Activated CD8-positive, alpha-beta T cell treated with anti-CD3 and anti-CD28 coated beads for 36 hours (primary cell): Measurements from ENCODE around the gene TMA7. TPM values are rescaled to one million over a fixed set of nuclear protein-coding genes. Genes with fewer than 3 reads are reported as not detected.

Experiments used
- ATAC-seq: fragments of 200-7000 bp; cut with Tn5 transposase; one replicate; pipeline ENCODE4 v1.10.0; 2021; ENCODE audit warnings: mild to moderate bottlenecking, moderate library complexity
- CTCF ChIA-PET: fragments of 350-600 bp; sonication (Branson Sonifier 250); formaldehyde crosslinking; loops from one replicate; lab custom pipeline; 2021; ENCODE audit warnings: antibody characterized with exemption; lab: Charles Lee
- POLR2A ChIA-PET: fragments of 350-600 bp; sonication (Branson Sonifier 250); formaldehyde crosslinking; loops from one replicate; lab custom pipeline; 2021; ENCODE audit warnings: antibody characterized with exemption; lab: Charles Lee
- DNase-seq: peaks from one replicate; pipeline ENCODE4 v3.0.0-alpha.2; 2020
- H3K27ac Mint-ChIP-seq: one replicate; pipeline ENCODE4 v1.8.0; 2021; ENCODE audit warnings: mild to moderate bottlenecking, mixed read lengths
- H3K27me3 Mint-ChIP-seq: one replicate; pipeline ENCODE4 v1.8.0; 2021; ENCODE audit warnings: mixed read lengths
- H3K36me3 Mint-ChIP-seq: one replicate; pipeline ENCODE4 v1.8.0; 2021; ENCODE audit warnings: low read depth, mixed read lengths
- H3K4me1 Mint-ChIP-seq: one replicate; pipeline ENCODE4 v1.8.0; 2021; ENCODE audit warnings: low read depth, mixed read lengths
- H3K4me3 Mint-ChIP-seq: one replicate; pipeline ENCODE4 v1.8.0; 2021; ENCODE audit warnings: mild to moderate bottlenecking, moderate library complexity, mixed read lengths
- H3K9me3 Mint-ChIP-seq: one replicate; pipeline ENCODE4 v1.8.0; 2021; ENCODE audit warnings: mixed read lengths
- intact Hi-C: fragments of 100-400 bp; cut with micrococcal nuclease; formaldehyde crosslinking; loops from one replicate; pipeline ENCODE4 v1.10.0; 2022
- total RNA-seq, 2 experiments: library from RNA; stranded (reverse); gene quantifications; one replicate each; pipeline ENCODE4 v1.2.3, GENCODE V29; 2021
- TF ChIP-seq, protein P1 (sequence below): fragments of 200-600 bp; IDR thresholded peaks from one replicate; pipeline ENCODE4 v1.8.0; 2022; ENCODE audit warnings: antibody characterized with exemption, mild to moderate bottlenecking

Gene TMA7
- total RNA-seq, 2 experiments from 2014 or later, result 312 to 334 TPM

DNA sequence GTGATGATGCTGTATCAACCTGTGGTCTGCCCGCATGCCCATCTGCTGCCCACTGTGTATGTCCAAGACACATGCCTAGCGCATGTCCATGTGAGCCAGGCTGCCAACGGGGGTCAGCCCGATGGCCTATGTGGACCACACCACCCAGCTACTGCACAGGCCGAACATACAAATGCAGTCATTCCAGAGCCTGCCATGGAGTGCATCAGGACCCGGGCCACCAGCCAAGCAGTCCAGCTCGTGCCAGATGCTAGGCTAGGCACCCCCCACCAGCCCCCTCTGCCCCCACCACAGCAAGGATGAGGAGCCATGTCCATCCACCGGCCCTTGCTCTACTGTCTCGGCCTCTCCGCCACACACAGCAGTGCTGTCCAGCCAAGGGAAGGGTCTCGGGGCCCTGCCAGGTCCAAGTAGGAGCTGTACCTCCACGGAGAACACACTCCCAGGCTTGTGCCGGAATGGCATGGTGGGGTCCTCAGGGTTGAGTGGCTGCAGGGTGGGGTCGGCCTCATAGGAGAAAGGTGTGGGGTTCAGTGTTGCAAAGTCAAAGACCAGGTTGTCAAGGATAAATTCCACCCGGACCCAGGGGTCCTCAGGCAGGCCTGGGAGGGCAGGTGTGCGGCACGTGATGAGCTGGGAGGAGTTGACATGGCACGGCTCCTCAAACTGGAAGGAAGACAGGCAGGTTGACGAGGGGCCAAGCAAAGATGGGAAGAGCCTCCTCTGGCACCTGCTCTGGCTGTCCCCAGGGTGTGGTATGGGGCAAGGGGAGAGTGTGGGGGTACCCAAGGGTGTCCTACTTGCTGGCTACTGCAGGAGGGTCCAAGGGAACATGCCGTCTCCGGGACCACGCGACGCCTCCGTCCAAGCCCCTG is 25.4 kb upstream of the TMA7 start:
- Mint-ChIP-seq H3K9me3 (no peaks in the 10 kb centered on the region), H3K27ac (no peak overlapping the region), H3K36me3 (no peaks in the 10 kb centered on the region), H3K27me3 (no peaks in the 10 kb centered on the region), H3K4me1 (no peaks in the 10 kb centered on the region), H3K4me3 (no peak overlapping the region)
- ATAC-seq, result no peak
- intact Hi-C loops, result no loop called here
- DNase-seq, result no peak
- TF ChIP-seq, protein P1, sequence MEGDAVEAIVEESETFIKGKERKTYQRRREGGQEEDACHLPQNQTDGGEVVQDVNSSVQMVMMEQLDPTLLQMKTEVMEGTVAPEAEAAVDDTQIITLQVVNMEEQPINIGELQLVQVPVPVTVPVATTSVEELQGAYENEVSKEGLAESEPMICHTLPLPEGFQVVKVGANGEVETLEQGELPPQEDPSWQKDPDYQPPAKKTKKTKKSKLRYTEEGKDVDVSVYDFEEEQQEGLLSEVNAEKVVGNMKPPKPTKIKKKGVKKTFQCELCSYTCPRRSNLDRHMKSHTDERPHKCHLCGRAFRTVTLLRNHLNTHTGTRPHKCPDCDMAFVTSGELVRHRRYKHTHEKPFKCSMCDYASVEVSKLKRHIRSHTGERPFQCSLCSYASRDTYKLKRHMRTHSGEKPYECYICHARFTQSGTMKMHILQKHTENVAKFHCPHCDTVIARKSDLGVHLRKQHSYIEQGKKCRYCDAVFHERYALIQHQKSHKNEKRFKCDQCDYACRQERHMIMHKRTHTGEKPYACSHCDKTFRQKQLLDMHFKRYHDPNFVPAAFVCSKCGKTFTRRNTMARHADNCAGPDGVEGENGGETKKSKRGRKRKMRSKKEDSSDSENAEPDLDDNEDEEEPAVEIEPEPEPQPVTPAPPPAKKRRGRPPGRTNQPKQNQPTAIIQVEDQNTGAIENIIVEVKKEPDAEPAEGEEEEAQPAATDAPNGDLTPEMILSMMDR, result no peak
- ChIA-PET CTCF (interaction anchor here (0.7 to 1.6 kb wide), 4 partner anchors 14 to 221 kb away, joined by 3 to 9 read pairs (median 5); partner anchors contain the start of gene SLC26A6), POLR2A (interaction anchor here (0.6 kb wide), 2 partner anchors 31 to 279 kb away, joined by 3 to 9 read pairs; no protein-coding TSS in a partner anchor)

DNA sequence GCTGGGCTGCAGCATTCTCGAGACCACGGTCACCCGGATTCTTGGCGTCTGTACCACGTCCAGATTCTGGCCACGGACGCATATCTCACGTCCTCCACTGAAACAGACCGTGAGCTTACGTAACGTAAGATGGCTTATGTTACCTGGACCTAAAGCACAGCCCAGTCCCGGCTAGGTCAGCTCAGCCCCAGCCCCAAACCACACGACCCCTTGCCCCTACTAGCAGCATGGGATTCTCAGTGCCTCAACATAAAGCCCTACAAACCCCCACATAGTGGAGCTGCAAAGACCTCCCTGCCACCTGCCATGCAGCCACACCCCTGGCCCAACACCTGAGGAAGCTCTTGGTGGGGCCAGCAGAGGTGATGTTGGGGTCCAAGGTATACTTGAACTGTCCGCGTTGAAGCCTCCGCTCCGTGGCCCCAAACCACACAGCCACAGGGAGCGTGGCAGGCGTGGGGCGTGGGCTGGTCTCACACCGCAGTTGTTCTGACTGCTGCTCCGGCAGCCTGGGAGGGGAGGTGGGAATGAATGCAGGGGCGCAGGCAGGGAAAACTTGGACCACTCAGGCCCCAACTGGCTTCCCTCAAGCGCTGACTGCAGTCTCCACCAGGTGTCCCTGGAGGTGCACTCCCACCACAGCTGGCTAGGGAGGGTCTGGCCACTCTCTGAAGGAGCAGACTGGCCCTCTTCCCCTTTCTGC is 24.7 kb upstream of the TMA7 start:
- POLR2A ChIA-PET, result no interaction called here
- intact Hi-C loops, result no loop called here
- CTCF ChIA-PET, result interaction anchor here (0.7 to 1.6 kb wide), 4 partner anchors 15 to 220 kb away, joined by 3 to 9 read pairs (median 5); partner anchors contain the start of gene SLC26A6
- Mint-ChIP-seq H3K4me3 (no peak overlapping the region), H3K27me3 (no peaks in the 10 kb centered on the region), H3K36me3 (no peaks in the 10 kb centered on the region), H3K27ac (no peak overlapping the region), H3K4me1 (no peaks in the 10 kb centered on the region), H3K9me3 (no peaks in the 10 kb centered on the region)
- TF ChIP-seq, protein P1, result no peak
- no peak for DNase-seq
- ATAC-seq, result no peak

DNA sequence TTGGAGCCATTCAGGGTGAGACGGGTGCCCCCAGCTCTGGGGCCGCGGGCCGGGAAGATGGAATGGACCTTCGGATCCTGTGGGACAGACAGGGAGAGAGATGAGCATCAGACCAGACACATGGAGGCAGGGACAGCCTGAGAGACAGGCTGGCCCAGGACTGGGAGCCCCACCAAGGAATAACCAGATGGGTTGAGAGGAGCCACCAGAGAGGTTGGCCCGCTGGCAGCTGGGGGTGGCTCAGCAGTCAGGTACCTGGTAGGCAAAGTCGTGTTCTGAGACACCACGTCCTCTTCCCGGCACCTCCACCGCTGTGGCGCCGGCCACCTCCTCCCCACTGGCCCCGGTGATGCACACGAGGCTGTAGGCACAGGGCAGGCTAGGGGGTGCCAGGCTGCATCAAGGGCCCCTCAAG is 24.0 kb upstream of the TMA7 start:
- H3K27me3 Mint-ChIP-seq, result no peaks in the 10 kb centered on the region
- CTCF ChIA-PET, result interaction anchor here (4.4 kb wide), 1 partner anchor 20 kb away, joined by 27 read pairs; no protein-coding TSS in a partner anchor
- no peak for DNase-seq

DNA sequence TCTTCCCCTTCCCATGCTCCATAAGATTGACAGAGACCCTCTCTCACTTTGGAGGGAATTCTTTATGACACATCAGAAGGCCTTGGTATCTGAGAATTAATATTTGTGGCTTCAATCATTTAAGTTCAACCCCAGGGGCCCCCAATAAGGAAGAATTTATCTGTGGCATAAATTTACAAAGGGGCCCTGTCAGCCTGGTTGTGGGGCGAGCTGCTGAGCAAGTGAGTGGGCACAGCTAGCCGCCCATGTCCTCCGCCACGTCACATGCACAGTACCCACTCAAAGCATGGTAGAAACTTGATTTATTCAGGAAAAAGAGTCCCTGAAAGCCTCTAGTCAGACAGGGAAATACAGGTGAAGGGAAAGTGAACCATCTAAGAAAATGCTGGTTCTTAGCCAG is 23.5 kb upstream of the TMA7 start:
- CTCF ChIA-PET, result interaction anchor here (4.4 kb wide), 1 partner anchor 20 kb away, joined by 27 read pairs; no protein-coding TSS in a partner anchor
- POLR2A ChIA-PET, result interaction anchor here (0.6 kb wide), 1 partner anchor 18 kb away, joined by 3 read pairs; no protein-coding TSS in a partner anchor
- no peak for DNase-seq
- H3K9me3 Mint-ChIP-seq, result no peaks in the 10 kb centered on the region
- H3K4me1 Mint-ChIP-seq, result no peaks in the 10 kb centered on the region
- no peak overlapping the region for H3K27ac Mint-ChIP-seq
- no peaks in the 10 kb centered on the region for H3K36me3 Mint-ChIP-seq
- intact Hi-C loops, result no loop called here
- H3K4me3 Mint-ChIP-seq, result no peak overlapping the region
- ATAC-seq, result no peak
- H3K27me3 Mint-ChIP-seq, result no peaks in the 10 kb centered on the region
- TF ChIP-seq, protein P1, result no peak

More for the DNA sequence above, 24.0 kb upstream of the TMA7 start:
- POLR2A ChIA-PET, result interaction anchor here (0.6 kb wide), 1 partner anchor 18 kb away, joined by 3 read pairs; no protein-coding TSS in a partner anchor
- no peak overlapping the region for H3K4me3 Mint-ChIP-seq
- no peaks in the 10 kb centered on the region for H3K36me3 Mint-ChIP-seq
- TF ChIP-seq, protein P1, result no peak
- intact Hi-C loops, result no loop called here
- H3K4me1 Mint-ChIP-seq, result no peaks in the 10 kb centered on the region
- H3K9me3 Mint-ChIP-seq, result no peaks in the 10 kb centered on the region
- no peak overlapping the region for H3K27ac Mint-ChIP-seq
- ATAC-seq, result no peak
